H1 (cell line): ENCODE data around the gene SKAP1. TPM values are rescaled to one million over a fixed set of nuclear protein-coding genes. Genes with fewer than 3 reads are reported as not detected.

Experiments used
- CREB1 ChIP-seq: IDR thresholded peaks from 2 replicates; pipeline ENCODE4 v1.6.1; 2012; ENCODE audit warnings: inconsistent platforms
- E2F6 ChIP-seq: IDR thresholded peaks from 2 replicates; pipeline ENCODE4 v1.6.1; 2012; ENCODE audit warnings: inconsistent platforms
- HDAC2 ChIP-seq, 2 experiments: fragments of 300-600 bp in 1 of 2; sonication (generic) in 1 of 2; IDR thresholded peaks; 2 replicates each; pipeline ENCODE4 v1.6.1; 2011 to 2012; ENCODE audit warnings: low read depth in 2 of 2, low read length in 2 of 2, mild to moderate bottlenecking in 2 of 2, moderate library complexity in 2 of 2, borderline replicate concordance in 1 of 2, inconsistent platforms in 1 of 2
- JUND ChIP-seq: IDR thresholded peaks from 2 replicates; pipeline ENCODE4 v1.6.1; 2011; ENCODE audit warnings: mild to moderate bottlenecking, improper control_type of control experiment, low read length
- SUZ12 ChIP-seq: fragments of 200-600 bp; sonication (generic); IDR thresholded peaks from 2 replicates; pipeline ENCODE4 v1.6.1; 2012; ENCODE audit warnings: mild to moderate bottlenecking, inconsistent platforms, low read length, moderate library complexity, mixed read lengths
- polyA plus RNA-seq, 7 experiments: library from polyadenylated mRNA; depleted of rRNA in 3 of 7; stranded (reverse) in 5 of 7; unstranded in 2 of 7; fragments of >200 nt in 5 of 7; fragments of 200-250 nt in 2 of 7; gene quantifications; 1 replicate in 5 of 7; 2 replicates in 1 of 7; 4 replicates in 1 of 7; pipeline versions ENCODE4 v1.2.1 to v1.2.3, GENCODE V29; 2011 to 2013; ENCODE audit warnings: missing spikeins in 2 of 7, mixed read lengths in 2 of 7
- total RNA-seq: library from RNA; stranded (reverse); fragmentation: NEBNext Ultra II Directional; extraction: Animal tissue kit (Norgen Biotek cat#: 25700); gene quantifications from 2 replicates; pipeline ENCODE4 v1.2.1, GENCODE V29; 2021

The SKAP1 gene
- total and polyA plus RNA-seq, 2 of the 8 experiments (the other 6 are each of a cell fraction or from before 2014, with no cell fraction given), result not detected

DNA sequence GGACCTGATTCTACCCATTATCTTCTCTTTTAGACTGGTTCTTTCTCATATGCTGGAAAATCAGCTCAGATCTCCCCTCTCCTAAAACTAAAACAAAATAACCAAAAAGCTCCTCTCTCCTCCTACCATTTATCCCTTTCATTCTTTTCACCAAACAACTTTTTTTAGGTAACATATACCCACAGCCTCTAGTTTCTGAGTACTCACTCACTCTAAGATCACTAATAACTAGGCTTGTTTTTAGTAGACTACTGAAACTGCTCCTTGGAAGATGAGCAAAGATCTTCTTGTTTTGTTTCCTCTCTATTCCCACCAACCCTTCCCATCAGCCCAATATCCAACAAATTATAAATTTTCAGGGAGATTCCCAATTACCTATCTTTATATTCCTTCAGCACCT is 129.0 kb downstream of the SKAP1 start (continued):
- no peak for TF ChIP-seq HDAC2 (IDR thresholded peaks at IDR 0.05; ENCODE audit: borderline replicate concordance in 1 of 2, low read depth in 2 of 2, low read length in 2 of 2)
- TF ChIP-seq E2F6, result no peak
- no peak for TF ChIP-seq SUZ12
- no peak for TF ChIP-seq CREB1
- TF ChIP-seq JUND, result no peak
